CD4-positive, alpha-beta T cell treated with Interleukin-12 subunit alpha and Interleukin-12 subunit beta, for 1 hour (primary cell): ENCODE results near the gene NME8.
"Not testable (repeated sequence)": the region's sequence is repeated elsewhere in the genome, so short reads cannot be mapped to it uniquely, and the experiment has no call there.

Experiments used
- DNase-seq: peaks from one replicate; pipeline ENCODE4 v3.0.0-alpha.2; 2020

Gene NME8, protein sequence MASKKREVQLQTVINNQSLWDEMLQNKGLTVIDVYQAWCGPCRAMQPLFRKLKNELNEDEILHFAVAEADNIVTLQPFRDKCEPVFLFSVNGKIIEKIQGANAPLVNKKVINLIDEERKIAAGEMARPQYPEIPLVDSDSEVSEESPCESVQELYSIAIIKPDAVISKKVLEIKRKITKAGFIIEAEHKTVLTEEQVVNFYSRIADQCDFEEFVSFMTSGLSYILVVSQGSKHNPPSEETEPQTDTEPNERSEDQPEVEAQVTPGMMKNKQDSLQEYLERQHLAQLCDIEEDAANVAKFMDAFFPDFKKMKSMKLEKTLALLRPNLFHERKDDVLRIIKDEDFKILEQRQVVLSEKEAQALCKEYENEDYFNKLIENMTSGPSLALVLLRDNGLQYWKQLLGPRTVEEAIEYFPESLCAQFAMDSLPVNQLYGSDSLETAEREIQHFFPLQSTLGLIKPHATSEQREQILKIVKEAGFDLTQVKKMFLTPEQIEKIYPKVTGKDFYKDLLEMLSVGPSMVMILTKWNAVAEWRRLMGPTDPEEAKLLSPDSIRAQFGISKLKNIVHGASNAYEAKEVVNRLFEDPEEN

DNA sequence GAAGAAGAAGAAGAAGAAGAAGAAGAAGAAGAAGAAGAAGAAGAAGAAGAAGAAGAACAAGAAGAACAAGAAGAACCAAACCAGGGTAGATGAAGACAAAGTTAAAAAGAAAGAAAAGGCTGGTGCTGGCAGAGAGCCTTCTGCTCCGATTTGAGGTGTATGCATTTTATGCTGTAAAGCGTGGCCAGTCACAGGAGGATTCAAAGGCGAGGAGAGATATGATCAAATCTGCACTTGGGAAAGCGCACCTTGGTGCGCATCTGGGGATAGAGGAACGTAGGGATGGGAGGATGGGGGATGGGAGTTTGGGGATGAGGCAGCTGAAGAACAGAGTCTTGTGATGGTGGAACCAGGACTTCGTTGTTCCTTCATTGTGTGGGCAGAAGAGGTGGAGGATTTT is at the start of gene NME8:
Gene NME8 (plus strand): TSS at position 301 of the 400 bp plus-strand sequence. CDS start 1,670 bp downstream, outside the sequence.
- DNase-seq = no peak

DNA sequence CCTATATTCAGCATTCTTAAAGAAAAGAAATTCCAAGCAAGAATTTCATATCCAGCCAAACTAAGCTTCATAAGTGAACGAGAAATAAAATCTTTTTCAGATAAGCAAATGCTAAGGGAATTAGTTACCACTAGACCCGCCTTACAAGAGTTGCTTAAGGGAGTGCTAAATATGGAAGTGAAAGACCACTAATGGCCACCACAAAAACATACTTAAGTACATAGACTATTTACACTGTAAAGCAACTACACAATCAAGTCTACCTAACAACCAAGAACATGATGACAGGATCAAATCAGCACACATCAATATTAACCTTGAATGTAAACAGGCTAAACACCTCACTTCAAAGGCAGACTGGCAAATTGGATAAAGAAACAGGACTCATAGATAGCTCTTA is 42.2 kb upstream of the NME8 start:
- DNase-seq = no peak

DNA sequence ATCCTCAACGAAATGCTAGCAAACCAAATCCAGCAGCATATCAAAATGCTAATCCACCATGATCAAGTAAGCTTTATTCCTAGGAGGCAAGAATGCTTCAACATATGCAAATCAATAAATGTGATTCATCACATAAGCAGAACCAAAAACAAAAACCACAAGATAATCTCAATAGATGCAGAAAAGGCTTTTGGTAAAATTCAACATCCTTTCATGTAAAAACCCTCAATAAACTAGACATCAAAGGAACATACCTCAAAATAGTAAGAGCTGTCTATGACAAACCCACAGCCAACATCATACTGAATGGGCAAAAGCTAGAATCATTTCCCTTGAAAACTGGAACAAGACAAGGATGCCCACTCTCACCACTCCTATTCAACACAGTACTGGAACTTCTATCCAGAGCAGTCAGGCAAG is 36.2 kb upstream of the NME8 start:
- not testable (repeated sequence) for DNase-seq

DNA sequence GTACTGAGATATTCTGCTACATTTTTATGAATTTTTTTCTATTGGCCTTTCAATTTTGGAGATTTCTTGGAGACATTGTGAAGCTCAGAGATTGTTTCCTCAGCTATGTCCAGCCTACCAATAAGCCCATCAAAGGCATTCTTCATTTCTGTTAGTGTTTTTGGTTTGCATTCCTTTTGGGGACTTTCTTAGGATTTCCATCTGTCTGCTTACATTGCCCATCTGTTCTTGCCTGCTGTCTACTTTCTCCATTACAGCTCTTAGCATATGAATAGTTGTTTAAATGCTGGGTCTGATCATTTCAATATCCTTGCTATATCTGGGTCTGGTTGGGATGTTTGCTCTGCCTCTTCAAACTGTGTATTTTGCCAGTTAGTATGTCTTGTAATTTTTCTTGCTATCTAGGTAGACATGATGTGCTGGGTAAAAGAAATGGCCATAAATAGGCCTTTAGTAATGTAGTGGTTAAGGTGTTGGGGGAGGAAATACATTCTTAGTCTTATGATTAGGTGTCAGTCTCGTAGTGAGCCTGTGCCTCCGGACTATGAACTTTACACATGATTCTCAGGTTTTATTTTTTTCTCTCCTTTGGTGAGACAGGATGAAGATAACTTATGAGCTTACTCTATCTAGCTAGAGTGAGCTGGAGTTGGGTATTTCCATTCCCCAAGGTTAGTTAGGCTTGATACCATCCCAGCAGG is 32.6 kb upstream of the NME8 start:
- DNase-seq = no peak

DNA sequence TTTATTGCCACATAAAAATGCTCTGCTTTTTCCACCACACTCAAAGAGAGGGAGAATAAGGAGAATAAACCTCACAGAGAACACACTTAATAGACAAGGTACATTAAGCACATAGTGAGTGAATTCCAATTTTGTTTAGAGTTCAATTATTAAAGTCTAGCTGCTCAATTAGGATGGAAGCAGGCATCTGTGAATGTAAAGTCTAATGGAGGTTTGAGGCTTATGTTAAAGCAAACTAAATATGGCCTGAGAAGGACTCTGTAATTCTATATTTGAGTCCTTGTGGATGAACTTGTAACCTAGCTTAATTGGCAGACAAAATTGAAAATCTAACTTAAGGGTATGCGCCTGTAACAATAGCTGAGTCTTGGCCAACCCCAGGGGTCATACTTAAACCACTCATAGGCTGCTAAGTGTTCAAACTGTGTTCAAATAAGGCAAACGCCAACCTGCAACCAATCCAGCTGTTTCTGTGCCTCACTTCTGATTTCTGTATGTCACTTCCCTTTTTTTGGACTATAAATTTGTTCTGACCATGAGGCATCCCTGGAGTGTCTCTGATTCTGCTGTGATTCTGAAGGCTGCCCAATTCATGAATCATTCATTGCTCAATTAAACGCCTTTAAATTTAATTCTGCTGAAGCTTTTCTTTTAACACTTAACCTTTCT is 31.3 kb upstream of the NME8 start:
- no peak for DNase-seq

DNA sequence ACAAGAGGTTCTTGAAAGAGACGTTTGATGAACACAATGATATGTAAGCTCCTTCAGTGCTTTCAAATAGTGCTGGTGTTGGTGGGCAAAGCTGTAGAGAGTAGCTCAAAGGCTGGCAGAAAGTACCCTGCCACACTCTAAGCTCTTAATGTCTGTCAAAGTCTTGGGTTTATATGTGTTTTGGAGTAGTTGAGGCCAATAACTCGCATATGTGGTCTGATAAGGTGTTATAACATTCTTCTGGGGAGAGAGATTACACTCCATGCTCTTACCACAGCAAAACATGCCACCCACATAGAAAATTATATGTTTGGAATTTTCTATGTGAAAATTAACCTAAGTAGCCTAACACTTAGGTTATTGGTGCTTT is 30.8 kb upstream of the NME8 start:
- DNase-seq = no peak

DNA sequence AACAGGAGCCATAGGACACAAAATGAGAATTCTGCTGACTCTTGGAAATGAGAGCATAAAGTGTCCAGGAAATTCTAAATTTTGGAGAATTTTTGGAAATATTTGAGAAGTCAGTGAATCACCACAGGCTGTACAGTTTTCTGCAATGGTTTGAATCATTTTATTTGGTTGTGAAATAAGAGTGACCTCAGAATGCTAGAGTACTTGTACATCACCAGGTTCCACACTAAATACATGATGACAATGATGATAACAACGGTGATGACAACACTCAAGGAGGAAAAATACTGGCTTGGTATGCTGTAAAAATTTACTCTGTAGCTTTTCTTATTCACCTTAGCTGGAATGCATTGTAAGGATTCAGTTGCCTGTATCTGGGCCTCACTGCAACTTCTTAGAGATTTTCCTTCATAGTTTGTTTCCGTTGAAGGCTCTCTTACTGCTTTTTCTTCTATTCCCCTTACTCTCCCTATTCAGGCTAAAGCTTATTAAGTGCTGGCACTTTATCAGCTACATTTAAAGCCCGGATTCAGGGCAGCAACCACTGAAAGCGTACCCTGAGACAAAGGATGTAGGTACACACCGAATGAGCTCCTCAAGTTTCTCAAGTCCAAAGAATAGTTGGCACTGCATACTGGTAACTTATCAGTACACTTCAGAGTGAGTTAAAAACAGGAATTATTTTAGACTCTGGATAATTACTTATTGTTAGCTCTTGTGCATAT is 30.2 kb upstream of the NME8 start:
- DNase-seq = no peak

DNA sequence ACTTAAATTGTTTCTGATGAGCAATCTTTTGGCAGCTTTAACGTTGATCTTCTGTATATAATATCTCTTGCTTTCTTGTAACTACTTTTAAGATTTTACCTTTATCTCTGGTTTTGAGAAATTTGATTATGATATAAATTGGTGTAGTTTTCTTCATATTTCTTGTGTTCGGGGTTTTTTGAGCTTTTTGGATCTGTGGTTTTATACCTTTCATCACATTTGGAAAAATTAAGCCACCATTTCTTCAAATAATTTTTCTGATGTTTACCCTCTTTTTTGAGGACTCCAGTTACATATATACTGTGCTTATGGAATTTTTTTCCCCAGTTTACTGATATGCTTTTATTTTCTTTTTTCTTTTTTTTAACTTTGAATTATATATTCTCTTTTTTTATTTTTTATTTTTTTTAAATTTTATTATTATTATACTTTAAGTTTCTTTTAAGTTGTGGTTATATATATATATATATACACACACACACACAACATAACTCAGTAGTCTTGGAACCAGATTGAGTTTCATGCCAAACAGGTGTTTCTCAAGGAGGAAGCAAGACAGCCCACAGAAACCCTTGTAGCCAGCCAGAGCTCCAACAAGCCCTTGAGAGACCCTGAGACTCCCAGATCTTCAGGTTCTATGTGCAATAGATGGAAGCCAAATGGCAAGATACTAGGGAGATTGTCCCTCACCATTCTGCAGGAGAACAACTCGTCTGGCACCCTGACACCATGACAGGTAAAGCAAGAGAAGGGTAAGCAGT is 27.5 kb upstream of the NME8 start:
- no peak for DNase-seq

DNA sequence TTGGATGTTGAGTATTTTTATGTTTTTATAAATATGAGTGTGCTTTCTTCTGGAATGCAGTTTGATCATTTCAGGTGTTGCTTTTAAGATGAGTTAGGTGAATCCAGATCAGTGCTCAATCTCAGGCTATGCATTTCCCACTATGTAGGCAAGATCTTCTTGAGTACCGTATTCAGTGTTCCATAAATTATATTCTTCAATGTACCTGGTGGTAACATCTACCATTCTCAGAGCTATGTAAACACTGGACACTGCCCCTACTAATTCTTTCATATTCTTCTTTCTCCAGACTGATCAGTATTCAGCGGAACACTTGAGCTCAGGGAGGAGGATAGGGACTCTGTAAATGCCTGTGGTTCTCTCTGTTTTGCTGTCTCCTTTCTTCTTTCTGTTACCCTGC is 25.5 kb upstream of the NME8 start:
- no peak for DNase-seq

DNA sequence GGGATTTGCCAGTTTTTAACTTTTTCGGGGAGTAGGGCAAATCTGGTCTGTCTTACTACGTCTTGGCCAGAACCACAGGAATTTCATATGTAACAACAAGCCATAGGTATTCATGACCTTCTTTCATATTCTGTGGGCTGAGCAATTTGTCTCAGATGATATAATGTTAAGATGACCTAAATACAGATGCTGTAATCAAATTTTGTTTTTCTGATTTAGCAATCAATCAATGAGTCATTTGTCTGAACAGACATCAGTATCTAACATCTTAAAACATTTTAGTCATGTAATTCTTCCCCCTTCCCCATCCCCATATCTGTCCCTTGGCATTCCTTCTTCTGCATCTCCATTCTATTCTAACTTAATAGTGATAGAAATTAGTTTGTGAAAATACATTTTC is 24.8 kb upstream of the NME8 start:
- no peak for DNase-seq

DNA sequence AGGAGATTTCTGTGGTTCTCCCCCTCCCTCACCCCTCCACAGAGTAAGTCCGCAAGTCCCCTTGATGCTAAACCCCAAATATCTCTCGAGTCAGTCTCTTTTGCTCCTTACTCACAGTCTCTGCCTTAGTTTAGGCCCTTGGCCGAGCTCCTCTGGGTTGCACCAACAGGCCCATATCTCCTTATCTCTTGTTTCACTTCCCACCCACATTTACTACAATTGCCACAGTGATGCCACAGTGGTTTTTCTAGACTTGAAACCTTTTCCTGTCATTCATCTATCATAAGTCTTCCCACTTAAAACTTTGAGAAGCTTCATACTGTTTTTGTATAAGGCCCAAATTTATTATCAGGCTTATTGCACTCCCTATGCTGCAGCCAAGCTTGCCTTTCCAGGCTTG is 23.4 kb upstream of the NME8 start:
- DNase-seq = no peak

DNA sequence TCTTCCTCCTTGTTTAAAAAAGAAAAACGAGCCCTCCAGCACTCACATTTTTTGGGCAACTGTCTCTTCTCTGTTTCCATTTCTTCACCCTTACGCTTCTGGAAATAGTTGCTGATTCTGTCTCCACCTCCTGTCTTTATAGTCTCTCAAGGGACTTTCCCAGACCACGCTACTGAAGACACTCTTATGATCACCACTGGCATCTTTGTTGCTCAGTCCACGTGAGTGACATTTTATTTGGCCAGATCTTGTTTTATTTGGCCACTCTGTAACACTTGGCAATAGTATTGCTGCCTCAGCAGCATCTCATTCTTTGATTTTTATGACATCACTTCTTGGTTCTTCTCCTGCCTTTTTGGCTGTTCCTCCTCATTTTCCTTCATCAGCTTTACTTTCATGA is 21.6 kb upstream of the NME8 start:
- no peak for DNase-seq

DNA sequence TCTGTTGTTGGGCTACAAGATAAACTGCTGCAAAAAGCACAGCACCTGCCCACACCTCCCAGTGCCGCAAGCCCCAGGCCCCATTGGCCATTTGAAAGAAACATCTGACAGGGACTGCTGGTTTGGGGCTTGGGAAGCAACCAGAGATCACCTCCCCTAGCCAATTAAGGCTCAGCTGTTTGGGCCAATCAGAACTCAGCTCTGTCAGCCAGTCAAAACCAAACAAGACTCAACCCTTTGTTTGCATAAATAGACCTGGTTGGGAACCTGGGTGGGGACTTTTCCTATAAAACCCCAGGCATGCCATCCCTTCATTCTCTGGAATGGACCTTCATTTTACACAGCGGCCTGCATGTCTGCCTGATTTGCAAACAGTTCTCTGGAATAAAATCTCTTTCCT is 17.2 kb upstream of the NME8 start:
- DNase-seq = no peak

DNA sequence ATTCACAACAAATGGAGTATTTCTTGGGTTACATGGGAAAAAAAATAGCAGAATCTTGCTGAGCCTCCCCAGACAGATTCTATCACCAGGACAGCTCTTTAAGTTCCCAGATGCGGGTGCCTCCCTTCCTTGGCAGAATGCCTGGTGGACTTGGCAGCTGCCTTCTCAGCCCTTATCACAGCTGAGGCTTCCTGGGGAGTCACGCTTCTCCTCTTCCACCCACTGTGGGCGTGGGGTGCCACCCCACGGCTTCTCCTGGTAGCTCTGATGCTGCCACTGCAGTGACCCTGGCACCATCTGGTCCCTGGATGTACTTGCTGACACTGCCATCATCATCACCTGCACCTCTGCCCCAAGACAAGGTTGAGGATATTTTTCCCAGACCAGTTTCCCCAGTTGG is 16.2 kb upstream of the NME8 start:
- DNase-seq = peak; percentile 26

DNA sequence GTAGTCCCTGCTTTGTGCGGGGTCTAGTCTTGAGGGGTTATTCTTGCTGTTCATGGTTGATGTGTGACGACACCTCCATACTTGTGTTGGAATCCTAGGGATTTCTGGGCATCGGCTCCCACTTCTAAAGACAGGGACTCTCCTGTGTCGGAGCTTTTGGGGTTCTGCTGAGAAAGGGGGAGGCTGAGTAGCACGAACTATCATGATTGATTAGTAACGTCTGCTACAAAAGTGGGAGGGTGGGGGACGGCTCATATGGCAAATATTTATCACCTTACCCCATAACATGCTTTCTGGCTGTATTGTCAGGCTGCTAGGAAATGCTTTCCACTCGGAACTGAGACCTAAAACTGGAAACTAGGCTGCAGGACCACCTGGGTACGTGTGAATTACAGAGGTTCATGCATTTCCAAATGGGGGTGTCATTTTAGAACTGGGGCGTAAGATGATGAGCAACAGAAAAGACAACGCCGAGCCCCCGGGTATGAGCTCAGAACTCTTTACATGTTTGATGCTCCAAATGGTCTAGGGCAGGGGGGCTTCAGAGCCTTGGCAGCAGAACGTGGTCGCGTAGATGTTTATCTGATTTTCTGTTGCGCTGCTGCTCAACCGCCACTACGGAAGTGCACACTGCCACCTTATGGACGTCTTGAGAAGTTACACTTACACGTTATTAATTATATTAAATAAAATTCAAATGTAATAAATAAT is 15.1 kb upstream of the NME8 start:
- DNase-seq = peak; percentile 57

DNA sequence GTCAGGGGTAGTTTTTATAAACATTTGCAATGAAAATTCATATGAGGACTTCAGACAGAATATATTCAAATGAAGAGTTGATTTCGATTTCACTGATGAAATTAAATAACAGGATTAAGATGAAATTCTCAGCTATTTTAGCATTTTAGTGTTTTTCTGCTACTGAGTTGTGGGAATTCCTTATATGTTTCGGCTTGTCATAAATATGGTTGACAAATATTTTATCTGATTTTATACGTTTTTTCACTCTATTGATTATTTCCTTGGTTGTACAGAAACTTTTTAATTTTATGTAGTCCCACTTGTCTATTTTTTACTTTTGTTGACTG is 14.6 kb upstream of the NME8 start:
- DNase-seq = no peak

DNA sequence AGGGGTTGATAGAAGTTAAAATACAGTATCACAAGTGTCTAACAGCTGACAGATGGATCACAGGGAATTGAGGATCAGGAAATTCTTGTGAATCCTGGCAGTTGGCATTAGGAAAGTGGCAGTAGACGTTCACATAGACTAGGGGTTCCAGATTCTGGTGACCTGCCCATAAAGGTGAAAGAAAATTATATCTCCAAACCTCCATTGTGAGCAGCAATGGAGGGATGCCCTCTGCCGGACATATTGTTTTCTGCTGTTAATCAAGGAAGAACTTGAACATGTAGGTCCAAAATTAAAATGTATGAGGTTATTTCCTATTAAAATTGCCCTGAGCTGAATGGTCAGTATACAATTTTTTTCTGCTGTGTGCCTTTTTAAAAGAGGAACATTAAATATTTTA is 5.1 kb downstream of the NME8 start:
- no peak for DNase-seq

DNA sequence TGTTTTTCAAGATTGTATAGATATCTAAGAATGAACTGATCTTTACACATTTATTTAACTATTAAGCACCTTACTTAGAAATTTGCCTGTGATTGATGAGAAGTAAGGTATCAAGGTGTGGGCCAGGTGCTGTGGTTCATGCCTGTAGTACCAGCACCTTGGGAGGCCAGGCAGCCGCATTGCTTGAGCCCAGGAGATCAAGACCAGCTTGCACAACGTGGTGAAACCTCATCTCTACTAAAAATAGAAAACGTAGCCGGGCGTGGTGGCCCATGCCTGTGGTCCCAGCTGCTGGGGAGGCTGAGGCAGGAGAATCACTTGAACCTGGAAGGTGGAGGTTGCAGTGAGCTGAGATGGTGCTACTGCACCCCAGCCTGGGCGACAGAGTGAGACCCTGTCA is 33.7 kb downstream of the NME8 start:
- DNase-seq = no peak

DNA sequence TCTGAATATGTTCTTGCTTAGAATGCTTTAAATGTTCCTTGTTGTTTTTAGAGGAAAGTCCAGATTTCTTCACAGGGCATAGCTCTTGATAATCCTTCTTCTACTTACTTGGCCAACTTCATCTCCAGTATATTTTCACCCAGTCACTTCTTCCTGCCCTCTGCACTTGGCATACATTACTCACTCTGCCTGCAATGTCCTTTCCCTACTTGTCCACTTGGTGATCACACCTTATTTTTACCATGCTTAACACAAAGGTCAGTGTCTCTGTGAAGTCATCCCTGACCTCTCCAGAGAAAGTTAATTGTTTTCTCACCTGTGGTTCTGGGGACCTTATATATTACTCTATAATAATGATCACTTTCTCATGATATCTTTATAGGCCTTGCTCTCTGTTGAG is 45.0 kb downstream of the NME8 start:
- no peak for DNase-seq

DNA sequence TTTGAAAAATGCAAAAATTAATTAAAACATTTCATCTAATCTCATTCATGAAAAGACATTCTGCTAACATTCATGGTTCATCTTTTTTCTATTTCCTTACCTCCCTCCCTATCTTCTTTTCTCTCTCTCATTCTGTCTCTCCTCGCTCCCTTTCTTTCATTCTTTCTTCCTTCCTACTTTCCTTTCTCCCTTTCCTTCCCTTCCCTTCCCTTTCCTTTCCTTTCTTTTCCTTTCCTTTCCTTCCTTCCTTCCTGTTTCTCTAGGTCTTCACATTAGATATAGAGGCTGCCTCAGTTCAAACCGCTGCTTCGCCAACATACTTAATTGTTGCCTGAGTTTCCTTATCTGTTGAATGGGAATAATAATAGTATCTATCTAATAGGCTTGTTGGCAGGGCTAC is 46.3 kb downstream of the NME8 start:
- no peak for DNase-seq

DNA sequence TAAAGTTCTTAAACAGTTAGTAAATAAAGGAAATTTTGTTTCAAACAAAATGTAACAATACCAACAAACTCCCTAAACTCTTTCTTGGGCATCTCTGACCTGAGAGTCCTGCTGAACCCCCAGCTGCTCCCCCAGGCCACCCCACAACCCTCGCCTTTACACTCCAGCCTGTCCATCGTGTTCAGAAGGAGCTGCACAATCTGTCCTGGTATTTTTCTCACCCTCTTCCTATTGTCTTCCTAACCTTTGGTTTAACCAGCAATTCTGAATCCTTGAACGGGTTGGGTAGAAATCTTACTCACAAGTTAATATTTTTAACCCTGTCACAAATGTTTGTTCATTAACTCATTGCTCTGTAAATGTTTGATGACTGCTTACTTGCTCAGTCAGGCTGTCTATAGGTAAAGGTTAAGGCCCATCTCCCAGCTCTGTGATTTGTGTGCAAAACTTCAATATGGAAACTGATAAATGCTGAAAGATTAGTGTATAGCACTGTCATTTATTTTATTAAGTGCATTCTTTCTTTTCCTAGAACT is 51.4 kb downstream of the NME8 start:
- no peak for DNase-seq
